ENCODE results near the gene IFIH1.

- no peak for TF ChIP-seq CTCF (IDR thresholded peaks at IDR 0.05)
- TF ChIP-seq POLR2A (IDR thresholded peaks at IDR 0.05) = no peak
Observed at GRCh38 chr2:162243294-162243693, 75.2 kb downstream of the IFIH1 start, which contains the start of gene FAP.

Data from vagina (tissue), 2 donors.